ENCODE data around the gene NEU3.
A peak's percentile ranks its signal among the peaks of the same experiment; 100 is the strongest.

Gene NEU3

DNA sequence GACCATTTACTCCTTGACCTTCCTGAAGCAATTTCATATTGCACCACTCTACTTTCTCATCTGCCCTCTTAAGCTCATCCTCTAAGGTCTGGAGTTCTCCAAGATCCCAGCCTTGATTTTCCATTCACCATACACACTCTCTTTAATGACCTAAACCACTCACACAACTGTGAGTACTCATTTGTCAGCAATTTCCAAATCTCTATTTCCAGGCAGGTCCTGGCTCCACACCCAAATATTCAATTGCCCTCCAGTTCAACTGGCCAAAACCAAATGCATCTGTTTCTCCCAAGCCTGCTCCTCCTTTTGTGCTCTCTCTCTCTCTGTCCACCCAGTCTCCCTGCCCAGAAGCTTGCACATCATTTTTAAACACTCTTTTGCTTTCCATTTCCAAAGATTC is 39.6 kb downstream of the NEU3 start:
- H3K4me3 ChIP-seq (ENCODE audit: low read length): no peak overlapping the region
- no peaks in the 10 kb centered on the region for H3K36me3 ChIP-seq (ENCODE audit: control insufficient read depth, insufficient read depth, low read length)
- DNase-seq (ENCODE audit: low read depth, low spot score): no peak
- H3K27me3 ChIP-seq (ENCODE audit: control insufficient read depth, insufficient read depth, low read length): no peaks in the 10 kb centered on the region
- H3K4me1 ChIP-seq (ENCODE audit: control insufficient read depth, insufficient read depth, low read length): no peaks in the 10 kb centered on the region
- H3K27ac ChIP-seq (ENCODE audit: low read length): no peak overlapping the region
- H3K9me3 ChIP-seq (ENCODE audit: control insufficient read depth, insufficient read depth, low read length): no peaks in the 10 kb centered on the region

DNA sequence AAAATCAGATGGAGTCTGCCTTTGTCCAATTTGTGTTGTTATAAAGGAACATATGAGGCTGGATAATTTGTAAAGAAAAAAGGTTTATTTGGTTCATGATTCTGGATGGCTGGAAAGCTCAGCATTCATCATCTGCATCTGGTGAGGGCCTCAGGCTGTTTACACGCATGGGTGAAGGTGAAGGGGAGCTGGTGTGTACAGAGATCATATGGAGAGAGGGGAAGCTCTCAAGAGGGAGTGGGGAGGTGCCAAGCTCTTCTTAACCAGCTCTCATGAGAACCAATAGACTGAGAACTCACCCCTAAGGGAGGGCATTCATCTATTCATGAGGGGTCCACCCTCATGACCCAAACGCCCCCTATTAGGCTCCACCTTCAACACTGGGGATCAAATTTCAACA is 40.0 kb downstream of the NEU3 start:
- no CpG with 5 or more reads among the region's 2 CpGs for WGBS (ENCODE audit: insufficient coverage, insufficient read length)
- Histone ChIP-seq H3K27me3 (ENCODE audit: control insufficient read depth, insufficient read depth, low read length) (no peaks in the 10 kb centered on the region), H3K27ac (ENCODE audit: low read length) (no peak overlapping the region), H3K9me3 (ENCODE audit: control insufficient read depth, insufficient read depth, low read length) (no peaks in the 10 kb centered on the region), H3K36me3 (ENCODE audit: control insufficient read depth, insufficient read depth, low read length) (no peaks in the 10 kb centered on the region), H3K4me1 (ENCODE audit: control insufficient read depth, insufficient read depth, low read length) (no peaks in the 10 kb centered on the region), H3K4me3 (ENCODE audit: low read length) (no peak overlapping the region)
- no peak for DNase-seq (ENCODE audit: low read depth, low spot score)

DNA sequence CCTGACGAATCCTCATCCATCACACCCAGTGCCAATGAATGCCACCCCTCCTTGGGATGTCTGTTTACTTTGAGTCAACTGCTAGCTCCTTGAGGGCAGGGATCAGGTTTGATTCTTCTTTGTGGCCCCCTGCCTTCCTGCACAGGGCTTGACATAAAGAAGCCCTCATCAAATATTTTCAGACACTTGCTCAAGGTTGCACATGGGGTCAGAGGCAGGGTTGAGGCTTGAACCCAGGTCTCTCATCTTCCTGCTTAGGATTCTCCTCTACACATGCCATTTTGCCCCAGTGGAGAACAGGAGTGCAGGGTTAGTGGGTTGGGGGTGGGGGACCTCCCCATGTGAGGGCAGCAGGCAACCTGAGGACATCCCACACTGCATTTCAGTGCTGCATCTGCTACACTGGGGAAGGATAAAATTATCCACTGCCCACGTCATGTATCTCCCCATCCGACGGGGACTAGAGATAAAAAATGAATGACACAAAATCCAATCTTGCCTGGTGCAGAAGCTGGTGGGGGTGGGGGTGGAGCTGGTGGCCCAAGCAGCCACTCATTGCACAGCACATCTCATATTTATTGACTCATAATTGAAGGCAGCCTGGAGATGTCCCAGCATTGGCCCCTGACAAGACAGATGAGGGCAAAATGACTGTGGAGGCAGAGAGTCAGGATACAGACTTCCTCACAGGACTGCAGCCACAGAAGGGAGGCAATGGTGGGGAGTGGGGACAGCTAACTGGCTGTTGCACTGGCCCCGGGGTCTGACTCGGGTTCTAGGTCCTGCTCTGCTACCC is 41.3 kb downstream of the NEU3 start:
- H3K36me3 ChIP-seq (ENCODE audit: control insufficient read depth, insufficient read depth, low read length): no peaks in the 10 kb centered on the region
- no peaks in the 10 kb centered on the region for H3K9me3 ChIP-seq (ENCODE audit: control insufficient read depth, insufficient read depth, low read length)
- H3K27ac ChIP-seq (ENCODE audit: low read length): no peak overlapping the region
- H3K4me1 ChIP-seq (ENCODE audit: control insufficient read depth, insufficient read depth, low read length): no peaks in the 10 kb centered on the region
- H3K4me3 ChIP-seq (ENCODE audit: low read length): no peak overlapping the region
- no CpG with 5 or more reads among the region's 6 CpGs for WGBS (ENCODE audit: insufficient coverage, insufficient read length)
- no peaks in the 10 kb centered on the region for H3K27me3 ChIP-seq (ENCODE audit: control insufficient read depth, insufficient read depth, low read length)
- no peak for DNase-seq (ENCODE audit: low read depth, low spot score)

DNA sequence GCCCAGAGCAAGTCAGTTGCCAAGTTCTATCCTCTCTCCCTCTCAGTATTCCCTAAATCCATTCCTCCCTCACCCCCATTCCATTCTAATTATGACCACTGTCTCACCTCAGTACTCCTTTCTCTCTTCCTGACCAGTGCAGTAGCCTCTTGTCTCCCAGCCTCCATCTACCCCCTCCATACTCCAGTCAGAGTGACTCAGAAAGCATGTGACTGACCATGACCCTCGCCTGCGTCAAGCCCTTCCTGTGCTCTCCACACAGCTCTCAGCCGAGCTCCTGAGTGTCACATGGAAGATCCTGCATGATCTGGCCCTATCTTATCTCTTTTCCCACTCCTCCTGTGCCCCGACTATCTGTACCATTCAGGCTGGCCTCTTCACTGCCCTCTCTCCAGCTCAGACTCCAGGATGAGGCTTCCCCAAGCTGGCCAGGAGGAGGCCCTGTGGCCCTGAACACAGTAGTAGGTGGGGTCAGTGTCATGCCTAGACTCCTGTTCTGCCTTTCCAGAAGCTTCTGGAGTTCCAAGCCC is 42.6 kb downstream of the NEU3 start:
- no peak overlapping the region for H3K27ac ChIP-seq (ENCODE audit: low read length)
- no CpG with 5 or more reads among the region's 4 CpGs for WGBS (ENCODE audit: insufficient coverage, insufficient read length)
- H3K4me3 ChIP-seq (ENCODE audit: low read length): no peak overlapping the region
- H3K36me3 ChIP-seq (ENCODE audit: control insufficient read depth, insufficient read depth, low read length): no peaks in the 10 kb centered on the region
- no peaks in the 10 kb centered on the region for H3K9me3 ChIP-seq (ENCODE audit: control insufficient read depth, insufficient read depth, low read length)
- DNase-seq (ENCODE audit: low read depth, low spot score): no peak
- H3K27me3 ChIP-seq (ENCODE audit: control insufficient read depth, insufficient read depth, low read length): no peaks in the 10 kb centered on the region
- no peaks in the 10 kb centered on the region for H3K4me1 ChIP-seq (ENCODE audit: control insufficient read depth, insufficient read depth, low read length)

GRCh38 chr11:75031771-75032549 is 43.2 kb downstream of the NEU3 start:
- no CpG with 5 or more reads among the region's 8 CpGs for WGBS (ENCODE audit: insufficient coverage, insufficient read length)
- Histone ChIP-seq H3K27me3 (ENCODE audit: control insufficient read depth, insufficient read depth, low read length) (no peaks in the 10 kb centered on the region), H3K4me1 (ENCODE audit: control insufficient read depth, insufficient read depth, low read length) (no peaks in the 10 kb centered on the region; the same call in 1 of the 2 replicates), H3K9me3 (ENCODE audit: control insufficient read depth, insufficient read depth, low read length) (no peaks in the 10 kb centered on the region), H3K4me3 (ENCODE audit: low read length) (no peak overlapping the region), H3K36me3 (ENCODE audit: control insufficient read depth, insufficient read depth, low read length) (no peaks in the 10 kb centered on the region), H3K27ac (ENCODE audit: low read length) (no peak overlapping the region)
- peak; percentile 47 for DNase-seq (ENCODE audit: low read depth, low spot score)

GRCh38 chr11:75032550-75032935 is 43.8 kb downstream of the NEU3 start:
- Histone ChIP-seq H3K36me3 (ENCODE audit: control insufficient read depth, insufficient read depth, low read length) (no peaks in the 10 kb centered on the region), H3K4me3 (ENCODE audit: low read length) (no peak overlapping the region), H3K27me3 (ENCODE audit: control insufficient read depth, insufficient read depth, low read length) (no peaks in the 10 kb centered on the region), H3K4me1 (ENCODE audit: control insufficient read depth, insufficient read depth, low read length) (no peaks in the 10 kb centered on the region; the same call in 1 of the 2 replicates), H3K9me3 (ENCODE audit: control insufficient read depth, insufficient read depth, low read length) (no peaks in the 10 kb centered on the region), H3K27ac (ENCODE audit: low read length) (no peak overlapping the region)
- DNase-seq (ENCODE audit: low read depth, low spot score): no peak
- no CpG with 5 or more reads among the region's 3 CpGs for WGBS (ENCODE audit: insufficient coverage, insufficient read length)

GRCh38 chr11:75033916-75034315 is 45.2 kb downstream of the NEU3 start:
- Histone ChIP-seq H3K27ac (ENCODE audit: low read length) (no peak overlapping the region), H3K4me3 (ENCODE audit: low read length) (no peak overlapping the region), H3K27me3 (ENCODE audit: control insufficient read depth, insufficient read depth, low read length) (no peaks in the 10 kb centered on the region), H3K36me3 (ENCODE audit: control insufficient read depth, insufficient read depth, low read length) (no peaks in the 10 kb centered on the region), H3K9me3 (ENCODE audit: control insufficient read depth, insufficient read depth, low read length) (no peaks in the 10 kb centered on the region), H3K4me1 (ENCODE audit: control insufficient read depth, insufficient read depth, low read length) (no peaks in the 10 kb centered on the region; the same call in 1 of the 2 replicates)
- no CpG with 5 or more reads among the region's 3 CpGs for WGBS (ENCODE audit: insufficient coverage, insufficient read length)
- no peak for DNase-seq (ENCODE audit: low read depth, low spot score)

DNA sequence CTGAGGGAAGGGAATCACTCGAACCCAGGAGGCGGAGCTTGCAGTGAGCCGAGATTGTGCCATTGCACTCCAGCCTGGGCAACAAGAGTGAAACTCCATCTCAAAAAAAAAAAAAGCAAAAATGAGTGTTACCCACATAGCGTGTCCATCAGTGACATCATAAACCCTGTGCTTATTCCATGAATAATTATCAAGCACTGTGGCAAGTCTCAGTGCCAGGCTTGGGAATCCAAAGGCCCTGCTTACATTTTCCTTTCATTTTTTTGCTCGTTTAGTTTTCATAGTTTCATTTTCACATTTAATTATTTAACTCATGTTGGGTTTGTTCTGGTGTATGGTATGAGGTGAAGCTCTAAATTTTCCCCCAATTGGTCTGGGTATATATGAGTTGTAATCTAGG is 46.5 kb downstream of the NEU3 start:
- no peaks in the 10 kb centered on the region; the same call in 1 of the 2 replicates for H3K4me1 ChIP-seq (ENCODE audit: control insufficient read depth, insufficient read depth, low read length)
- H3K36me3 ChIP-seq (ENCODE audit: control insufficient read depth, insufficient read depth, low read length): no peaks in the 10 kb centered on the region
- DNase-seq (ENCODE audit: low read depth, low spot score): no peak
- WGBS (ENCODE audit: insufficient coverage, insufficient read length): no CpG with 5 or more reads among the region's 5 CpGs
- no peaks in the 10 kb centered on the region for H3K27me3 ChIP-seq (ENCODE audit: control insufficient read depth, insufficient read depth, low read length)
- no peak overlapping the region for H3K4me3 ChIP-seq (ENCODE audit: low read length)
- H3K27ac ChIP-seq (ENCODE audit: low read length): no peak overlapping the region
- H3K9me3 ChIP-seq (ENCODE audit: control insufficient read depth, insufficient read depth, low read length): no peaks in the 10 kb centered on the region

GRCh38 chr11:75035911-75036565 is 47.3 kb downstream of the NEU3 start:
- no peaks in the 10 kb centered on the region for H3K36me3 ChIP-seq (ENCODE audit: control insufficient read depth, insufficient read depth, low read length)
- WGBS (ENCODE audit: insufficient coverage, insufficient read length): no CpG with 5 or more reads among the region's 3 CpGs
- H3K27ac ChIP-seq (ENCODE audit: low read length): no peak overlapping the region
- H3K4me1 ChIP-seq (ENCODE audit: control insufficient read depth, insufficient read depth, low read length): no peaks in the 10 kb centered on the region; the same call in 1 of the 2 replicates
- DNase-seq (ENCODE audit: low read depth, low spot score): no peak
- H3K27me3 ChIP-seq (ENCODE audit: control insufficient read depth, insufficient read depth, low read length): no peaks in the 10 kb centered on the region
- no peak overlapping the region for H3K4me3 ChIP-seq (ENCODE audit: low read length)
- H3K9me3 ChIP-seq (ENCODE audit: control insufficient read depth, insufficient read depth, low read length): no peaks in the 10 kb centered on the region

DNA sequence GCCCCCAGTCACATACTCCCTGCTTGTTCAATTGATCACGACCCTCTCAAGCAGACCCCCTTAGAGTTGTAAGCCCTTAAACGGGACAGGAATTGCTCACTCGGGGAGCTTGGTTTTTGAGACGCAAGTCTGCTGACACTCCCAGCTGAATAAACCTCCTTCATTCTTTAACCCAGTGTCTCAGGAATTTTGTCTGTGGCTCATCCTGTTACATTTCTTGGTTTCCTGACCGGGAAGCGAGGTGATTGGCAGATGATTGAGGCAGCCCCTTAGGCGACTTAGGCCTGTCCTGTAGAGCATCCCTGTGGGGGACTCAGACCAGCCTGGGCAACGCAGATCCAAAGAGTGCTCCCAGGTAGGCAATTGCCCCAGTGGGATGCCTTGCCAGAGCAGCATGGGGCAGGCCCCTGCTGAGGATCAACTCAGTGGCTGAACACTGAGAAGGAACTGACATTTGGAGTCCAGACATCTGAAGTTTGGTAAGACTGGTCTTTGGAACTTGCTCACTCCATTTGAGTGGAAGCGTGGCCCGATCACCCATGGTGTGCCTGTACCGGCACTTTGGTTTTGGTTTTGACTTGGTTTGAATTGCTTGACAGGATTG is 51.5 kb downstream of the NEU3 start:
- Histone ChIP-seq H3K9me3 (ENCODE audit: control insufficient read depth, insufficient read depth, low read length) (no peaks in the 10 kb centered on the region), H3K27me3 (ENCODE audit: control insufficient read depth, insufficient read depth, low read length) (no peaks in the 10 kb centered on the region), H3K27ac (ENCODE audit: low read length) (no peak overlapping the region), H3K36me3 (ENCODE audit: control insufficient read depth, insufficient read depth, low read length) (no peaks in the 10 kb centered on the region), H3K4me3 (ENCODE audit: low read length) (no peak overlapping the region), H3K4me1 (ENCODE audit: control insufficient read depth, insufficient read depth, low read length) (no peaks in the 10 kb centered on the region; the same call in 1 of the 2 replicates)
- no peak for DNase-seq (ENCODE audit: low read depth, low spot score)
- WGBS (ENCODE audit: insufficient coverage, insufficient read length): no CpG with 5 or more reads among the region's 11 CpGs

Data from iPS DF 6.9 (cell line).